ENCODE measurements around the gene PCOLCE2. TPM values are rescaled to one million over a fixed set of nuclear protein-coding genes. Genes with fewer than 3 reads are reported as not detected.
A peak's percentile ranks its signal among the peaks of the same experiment; 100 is the strongest.

PCOLCE2 gene
- total RNA-seq, 1 experiment from 2014 or later = 4.4 TPM

DNA sequence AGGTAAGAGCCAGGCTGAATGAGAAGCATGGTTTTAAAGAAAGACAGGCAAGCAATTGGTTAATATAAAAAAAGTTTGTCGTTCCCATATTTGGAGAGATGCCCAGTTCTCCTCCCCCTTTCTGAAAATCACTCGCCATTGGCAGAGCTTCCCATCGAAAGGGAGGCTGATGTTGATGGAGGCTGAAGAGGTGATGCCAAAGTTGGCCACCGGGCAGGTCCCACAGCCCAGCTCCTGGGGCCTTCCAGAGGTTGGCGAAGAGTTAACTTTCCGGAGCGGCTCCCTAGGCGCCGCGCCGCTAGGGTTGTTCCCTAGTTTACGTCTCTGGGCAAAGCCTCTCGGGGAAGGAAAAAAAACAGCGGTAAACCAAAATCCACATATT, 793 bp downstream of the PCOLCE2 start (continued):
- TF ChIP-seq EZH2 (IDR thresholded peaks at IDR 0.05) (no peak), EGR1 (IDR thresholded peaks at IDR 0.05; ENCODE audit: low read depth) (no peak)

DNA sequence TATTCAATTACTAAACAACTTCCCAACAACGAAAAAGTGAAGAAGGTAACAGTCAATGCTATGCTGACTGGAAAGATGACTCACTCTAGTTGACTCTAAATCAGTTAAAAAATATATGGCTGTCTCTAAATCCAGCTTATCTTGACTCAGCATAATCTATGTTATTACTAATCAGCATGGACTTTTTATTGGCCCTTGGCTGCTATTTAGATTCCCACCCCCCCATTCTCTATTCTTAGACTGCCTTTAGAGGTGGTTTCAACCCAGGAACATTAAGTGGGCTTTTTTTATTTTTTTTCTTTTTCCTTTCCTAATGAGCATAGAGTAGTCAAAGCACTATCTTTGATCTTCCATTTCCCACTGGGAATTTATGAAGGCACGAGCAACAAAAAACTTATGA, 1.9 kb downstream of the PCOLCE2 start:
- Histone ChIP-seq H3K27ac (ENCODE audit: low read depth, low read length) (peak overlapping the region; percentile 17; the same call in 1 of the 2 replicates), H3K4me2 (ENCODE audit: low read length) (peak overlapping the region; percentile 89), H2AFZ (ENCODE audit: low read depth, low read length, poor library complexity, severe bottlenecking) (no peak overlapping the region), H3K36me3 (ENCODE audit: control insufficient read depth in 1 of 2, insufficient read depth in 2 of 2, low read length in 2 of 2) (no peaks in the 10 kb centered on the region), H3K9me3 (ENCODE audit: control insufficient read depth in 1 of 2, insufficient read depth in 1 of 2, low read depth in 1 of 2, low read length in 2 of 2) (no peaks in the 10 kb centered on the region), H4K20me1 (ENCODE audit: insufficient read depth) (no peaks in the 10 kb centered on the region), H3K9me2 (ENCODE audit: insufficient read depth) (no peaks in the 10 kb centered on the region), H3K79me2 (ENCODE audit: insufficient read depth, low read length) (no peaks in the 10 kb centered on the region), H3K4me1 (ENCODE audit: control insufficient read depth in 1 of 2, insufficient read depth in 2 of 2, low read length in 2 of 2) (peaks cover 11 to 28% of the 10 kb centered on the region in 2 experiments; a peak in 3 of 4 replicates), H3K27me3 (ENCODE audit: insufficient read depth, low read length) (no peaks in the 10 kb centered on the region), H3K4me3 (replicated peaks in 1 of 2; ENCODE audit: low read depth in 1 of 2, low read length in 2 of 2) (no peak overlapping the region; a peak in 1 of 4 replicates), H3K9ac (ENCODE audit: low read length) (no peak overlapping the region)
- intact Hi-C loops (cut with micrococcal nuclease) = no loop called here
- CTCF ChIA-PET = interaction anchor here (1.0 kb wide), 1 partner anchor 58 kb away, joined by 3 read pairs; no protein-coding TSS in a partner anchor
- no peak for DNase-seq (ENCODE audit: low read depth, low spot score)
- RAD21 ChIA-PET (ENCODE audit: low non-redundant PET in 1 of 2, low total read pairs in 2 of 2, uncharacterized antibody in 2 of 2, unreplicated experiment in 2 of 2) = interaction anchor here in 1 of 2 experiments (0.8 kb wide), 1 partner anchor 153 kb away, joined by 3 read pairs; no protein-coding TSS in a partner anchor
- POLR2A ChIA-PET = no interaction called here
- TF ChIP-seq FOSL1 (IDR thresholded peaks at IDR 0.05; ENCODE audit: low read depth) = no peak
- TF ChIP-seq EZH2phosphoT487 (IDR thresholded peaks at IDR 0.05; ENCODE audit: borderline replicate concordance) = no peak
- TF ChIP-seq SP1 (IDR thresholded peaks at IDR 0.05; ENCODE audit: low read depth) = no peak
- TF ChIP-seq, protein P1, sequence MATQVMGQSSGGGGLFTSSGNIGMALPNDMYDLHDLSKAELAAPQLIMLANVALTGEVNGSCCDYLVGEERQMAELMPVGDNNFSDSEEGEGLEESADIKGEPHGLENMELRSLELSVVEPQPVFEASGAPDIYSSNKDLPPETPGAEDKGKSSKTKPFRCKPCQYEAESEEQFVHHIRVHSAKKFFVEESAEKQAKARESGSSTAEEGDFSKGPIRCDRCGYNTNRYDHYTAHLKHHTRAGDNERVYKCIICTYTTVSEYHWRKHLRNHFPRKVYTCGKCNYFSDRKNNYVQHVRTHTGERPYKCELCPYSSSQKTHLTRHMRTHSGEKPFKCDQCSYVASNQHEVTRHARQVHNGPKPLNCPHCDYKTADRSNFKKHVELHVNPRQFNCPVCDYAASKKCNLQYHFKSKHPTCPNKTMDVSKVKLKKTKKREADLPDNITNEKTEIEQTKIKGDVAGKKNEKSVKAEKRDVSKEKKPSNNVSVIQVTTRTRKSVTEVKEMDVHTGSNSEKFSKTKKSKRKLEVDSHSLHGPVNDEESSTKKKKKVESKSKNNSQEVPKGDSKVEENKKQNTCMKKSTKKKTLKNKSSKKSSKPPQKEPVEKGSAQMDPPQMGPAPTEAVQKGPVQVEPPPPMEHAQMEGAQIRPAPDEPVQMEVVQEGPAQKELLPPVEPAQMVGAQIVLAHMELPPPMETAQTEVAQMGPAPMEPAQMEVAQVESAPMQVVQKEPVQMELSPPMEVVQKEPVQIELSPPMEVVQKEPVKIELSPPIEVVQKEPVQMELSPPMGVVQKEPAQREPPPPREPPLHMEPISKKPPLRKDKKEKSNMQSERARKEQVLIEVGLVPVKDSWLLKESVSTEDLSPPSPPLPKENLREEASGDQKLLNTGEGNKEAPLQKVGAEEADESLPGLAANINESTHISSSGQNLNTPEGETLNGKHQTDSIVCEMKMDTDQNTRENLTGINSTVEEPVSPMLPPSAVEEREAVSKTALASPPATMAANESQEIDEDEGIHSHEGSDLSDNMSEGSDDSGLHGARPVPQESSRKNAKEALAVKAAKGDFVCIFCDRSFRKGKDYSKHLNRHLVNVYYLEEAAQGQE (IDR thresholded peaks at IDR 0.05; ENCODE audit: low read depth) = no peak
- TF ChIP-seq, protein P2, sequence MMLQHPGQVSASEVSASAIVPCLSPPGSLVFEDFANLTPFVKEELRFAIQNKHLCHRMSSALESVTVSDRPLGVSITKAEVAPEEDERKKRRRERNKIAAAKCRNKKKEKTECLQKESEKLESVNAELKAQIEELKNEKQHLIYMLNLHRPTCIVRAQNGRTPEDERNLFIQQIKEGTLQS (IDR thresholded peaks at IDR 0.05) = no peak
- TF ChIP-seq ELF1 (IDR thresholded peaks at IDR 0.05; ENCODE audit: borderline replicate concordance, low read depth) = no peak
- TF ChIP-seq, protein P3, sequence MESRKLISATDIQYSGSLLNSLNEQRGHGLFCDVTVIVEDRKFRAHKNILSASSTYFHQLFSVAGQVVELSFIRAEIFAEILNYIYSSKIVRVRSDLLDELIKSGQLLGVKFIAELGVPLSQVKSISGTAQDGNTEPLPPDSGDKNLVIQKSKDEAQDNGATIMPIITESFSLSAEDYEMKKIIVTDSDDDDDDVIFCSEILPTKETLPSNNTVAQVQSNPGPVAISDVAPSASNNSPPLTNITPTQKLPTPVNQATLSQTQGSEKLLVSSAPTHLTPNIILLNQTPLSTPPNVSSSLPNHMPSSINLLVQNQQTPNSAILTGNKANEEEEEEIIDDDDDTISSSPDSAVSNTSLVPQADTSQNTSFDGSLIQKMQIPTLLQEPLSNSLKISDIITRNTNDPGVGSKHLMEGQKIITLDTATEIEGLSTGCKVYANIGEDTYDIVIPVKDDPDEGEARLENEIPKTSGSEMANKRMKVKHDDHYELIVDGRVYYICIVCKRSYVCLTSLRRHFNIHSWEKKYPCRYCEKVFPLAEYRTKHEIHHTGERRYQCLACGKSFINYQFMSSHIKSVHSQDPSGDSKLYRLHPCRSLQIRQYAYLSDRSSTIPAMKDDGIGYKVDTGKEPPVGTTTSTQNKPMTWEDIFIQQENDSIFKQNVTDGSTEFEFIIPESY (IDR thresholded peaks at IDR 0.05; ENCODE audit: extremely low read depth, insufficient replicate concordance, low read length) = no peak
- ATAC-seq = no peak
- no TSS peak for BruUV-seq (replicated peaks)

All from HCT116 (cell line).